OCI-LY3 (cell line): ENCODE measurements around the gene PBX3.

Source experiments
- H2AFZ ChIP-seq: fragments of 200-600, 300-600 bp; shearing (Covaris generic); 2 replicates; pipeline ENCODE4 v1.6.0; 2014; ENCODE audit warnings: antibody characterized with exemption, low read depth, low read length
- H3K27ac ChIP-seq: fragments of 200-600, 300-600 bp; sonication (generic); 2 replicates; pipeline ENCODE4 v1.5.1; 2014; ENCODE audit warnings: mild to moderate bottlenecking, low read length, moderate library complexity, mixed read lengths
- H3K27me3 ChIP-seq: fragments of 200-600, 300-600 bp; sonication (generic); 2 replicates; pipeline ENCODE4 v1.6.1; 2014; ENCODE audit warnings: low read depth, low read length, mixed read lengths
- H3K36me3 ChIP-seq: fragments of 200-600, 300-600 bp; sonication (generic); replicated peaks from 2 replicates; pipeline ENCODE3; 2014; ENCODE audit warnings: low read depth, low read length, mixed read lengths
- H3K4me1 ChIP-seq: fragments of 300-600, 200-600 bp; sonication (generic); 2 replicates; pipeline ENCODE4 v1.6.1; 2014; ENCODE audit warnings: low read length, mixed read lengths
- H3K4me2 ChIP-seq: fragments of 200-600, 300-600 bp; sonication (generic); 2 replicates; pipeline ENCODE4 v1.6.1; 2014; ENCODE audit warnings: low read length, mixed read lengths
- H3K4me3 ChIP-seq: fragments of 300-600, 200-600 bp; sonication (generic); 2 replicates; pipeline ENCODE4 v1.5.1; 2014; ENCODE audit warnings: antibody characterized with exemption, mild to moderate bottlenecking, low read length, moderate library complexity
- H3K79me2 ChIP-seq: fragments of 300-600, 200-600 bp; shearing (Covaris generic); 2 replicates; pipeline ENCODE4 v1.6.1; 2014; ENCODE audit warnings: mild to moderate bottlenecking, low read length, mixed read lengths
- H3K9ac ChIP-seq: fragments of 300-600, 200-600 bp; shearing (Covaris generic); 2 replicates; pipeline ENCODE4 v1.6.0; 2014; ENCODE audit warnings: mild to moderate bottlenecking, low read length, moderate library complexity
- H3K9me3 ChIP-seq: fragments of 200-600, 300-600 bp; shearing (Covaris generic); 2 replicates; pipeline ENCODE4 v1.6.1; 2014; ENCODE audit warnings: low read length, mixed read lengths; ENCODE audit not compliant: insufficient read depth
- H4K20me1 ChIP-seq: fragments of 200-600, 300-600 bp; sonication (generic); 2 replicates; pipeline ENCODE4 v1.6.1; 2016; ENCODE audit warnings: low read length, mixed read lengths; ENCODE audit not compliant: insufficient read depth
- CTCF ChIP-seq: fragments of 200-600, 300-600 bp; sonication (generic); IDR thresholded peaks from 2 replicates; pipeline ENCODE4 v1.5.1; 2014; ENCODE audit warnings: antibody characterized with exemption, low read length, low read depth
- EZH2phosphoT487 ChIP-seq: fragments of 200-600 bp; shearing (Covaris generic); IDR thresholded peaks from 2 replicates; pipeline ENCODE4 v1.6.1; 2018; ENCODE audit warnings: antibody characterized with exemption, mixed run types, low read depth

PBX3 gene

GRCh38 chr9:125919565-125919964 is 172.4 kb downstream of the PBX3 start:
- Histone ChIP-seq H3K4me2 (no peak overlapping the region), H3K4me3 (no peak overlapping the region), H3K4me1 (no peaks in the 10 kb centered on the region), H3K27ac (no peak overlapping the region), H3K9ac (no peak overlapping the region), H3K9me3 (no peaks in the 10 kb centered on the region), H3K27me3 (no peaks in the 10 kb centered on the region), H4K20me1 (no peaks in the 10 kb centered on the region), H2AFZ (no peak overlapping the region), H3K79me2 (no peaks in the 10 kb centered on the region), H3K36me3 (no peaks in the 10 kb centered on the region)
- TF ChIP-seq CTCF: no peak
- TF ChIP-seq EZH2phosphoT487: no peak

GRCh38 chr9:125920402-125920801 is 173.2 kb downstream of the PBX3 start:
- Histone ChIP-seq H4K20me1 (no peaks in the 10 kb centered on the region), H3K27ac (no peak overlapping the region)
- TF ChIP-seq CTCF: no peak
- no peak for TF ChIP-seq EZH2phosphoT487

GRCh38 chr9:125922854-125923253 is 175.7 kb downstream of the PBX3 start:
- H3K9ac ChIP-seq: no peak overlapping the region
- H3K36me3 ChIP-seq: no peaks in the 10 kb centered on the region
- no peaks in the 10 kb centered on the region for H3K79me2 ChIP-seq
- H3K27ac ChIP-seq: no peak overlapping the region
- H3K27me3 ChIP-seq: no peaks in the 10 kb centered on the region
- H3K9me3 ChIP-seq: no peaks in the 10 kb centered on the region
- no peak for TF ChIP-seq CTCF
- TF ChIP-seq EZH2phosphoT487: no peak
- no peak overlapping the region for H3K4me2 ChIP-seq
- no peaks in the 10 kb centered on the region for H3K4me1 ChIP-seq
- H4K20me1 ChIP-seq: no peaks in the 10 kb centered on the region
- H2AFZ ChIP-seq: no peak overlapping the region
- no peak overlapping the region for H3K4me3 ChIP-seq

More at GRCh38 chr9:125920402-125920801, 173.2 kb downstream of the PBX3 start:
- H3K9me3 ChIP-seq: no peaks in the 10 kb centered on the region
- H3K79me2 ChIP-seq: no peaks in the 10 kb centered on the region
- no peaks in the 10 kb centered on the region for H3K27me3 ChIP-seq
- H3K4me2 ChIP-seq: no peak overlapping the region
- no peaks in the 10 kb centered on the region for H3K36me3 ChIP-seq
- no peak overlapping the region for H2AFZ ChIP-seq
- no peaks in the 10 kb centered on the region for H3K4me1 ChIP-seq
- no peak overlapping the region for H3K4me3 ChIP-seq
- H3K9ac ChIP-seq: no peak overlapping the region

GRCh38 chr9:125924351-125924750 is 177.2 kb downstream of the PBX3 start:
- Histone ChIP-seq H3K27ac (no peak overlapping the region), H4K20me1 (no peaks in the 10 kb centered on the region), H3K36me3 (no peaks in the 10 kb centered on the region), H3K4me1 (no peaks in the 10 kb centered on the region), H3K27me3 (no peaks in the 10 kb centered on the region), H3K4me3 (no peak overlapping the region), H3K9me3 (no peaks in the 10 kb centered on the region), H3K4me2 (no peak overlapping the region), H3K9ac (no peak overlapping the region), H3K79me2 (no peaks in the 10 kb centered on the region), H2AFZ (no peak overlapping the region)
- no peak for TF ChIP-seq EZH2phosphoT487
- TF ChIP-seq CTCF: no peak
